HG02642 (cell line): ENCODE data around the gene EHBP1.

Source experiments
- ATAC-seq: cut with Tn5 transposase; IDR thresholded peaks from one replicate; pipeline ENCODE4 v1.9.1; 2021; ENCODE audit warnings: mild to moderate bottlenecking; ENCODE audit not compliant: unreplicated experiment, poor library complexity

Gene EHBP1

GRCh38 chr2:63093502-63093901 is 388.0 kb downstream of the EHBP1 start:
- no peak for ATAC-seq
